ENCODE results near the gene NFE2L1. TPM values are rescaled to one million over a fixed set of nuclear protein-coding genes. Genes with fewer than 3 reads are reported as not detected.

NFE2L1 gene
- total and polyA plus RNA-seq, 8 donors, result 92.1 to 173 (median 115) TPM

GRCh38 chr17:48059125-48059668 is 11.0 kb downstream of the NFE2L1 start:
- no peaks in the 10 kb centered on the region for H3K27me3 ChIP-seq
- DNase-seq, result no peak
- no peak overlapping the region for H3K4me3 ChIP-seq
- TF ChIP-seq, protein P1, sequence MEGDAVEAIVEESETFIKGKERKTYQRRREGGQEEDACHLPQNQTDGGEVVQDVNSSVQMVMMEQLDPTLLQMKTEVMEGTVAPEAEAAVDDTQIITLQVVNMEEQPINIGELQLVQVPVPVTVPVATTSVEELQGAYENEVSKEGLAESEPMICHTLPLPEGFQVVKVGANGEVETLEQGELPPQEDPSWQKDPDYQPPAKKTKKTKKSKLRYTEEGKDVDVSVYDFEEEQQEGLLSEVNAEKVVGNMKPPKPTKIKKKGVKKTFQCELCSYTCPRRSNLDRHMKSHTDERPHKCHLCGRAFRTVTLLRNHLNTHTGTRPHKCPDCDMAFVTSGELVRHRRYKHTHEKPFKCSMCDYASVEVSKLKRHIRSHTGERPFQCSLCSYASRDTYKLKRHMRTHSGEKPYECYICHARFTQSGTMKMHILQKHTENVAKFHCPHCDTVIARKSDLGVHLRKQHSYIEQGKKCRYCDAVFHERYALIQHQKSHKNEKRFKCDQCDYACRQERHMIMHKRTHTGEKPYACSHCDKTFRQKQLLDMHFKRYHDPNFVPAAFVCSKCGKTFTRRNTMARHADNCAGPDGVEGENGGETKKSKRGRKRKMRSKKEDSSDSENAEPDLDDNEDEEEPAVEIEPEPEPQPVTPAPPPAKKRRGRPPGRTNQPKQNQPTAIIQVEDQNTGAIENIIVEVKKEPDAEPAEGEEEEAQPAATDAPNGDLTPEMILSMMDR (IDR thresholded peaks at IDR 0.05), result no peak
- intact Hi-C loops (cut with DNase I), result no loop called here
- peaks cover 0 to 31% of the 10 kb centered on the region in 2 donors for H3K4me1 ChIP-seq
- ATAC-seq, result no peak
- peaks cover 0 to 91% of the 10 kb centered on the region in 2 donors for H3K36me3 ChIP-seq
- no peaks in the 10 kb centered on the region for H3K9me3 ChIP-seq
- H3K27ac ChIP-seq, result no peak overlapping the region

- intact Hi-C loops (cut with DNase I), result no loop called here
- TF ChIP-seq, protein P1 (IDR thresholded peaks at IDR 0.05), result no peak
- no peak for DNase-seq
- Histone ChIP-seq H3K4me3 (no peak overlapping the region), H3K9me3 (no peaks in the 10 kb centered on the region), H3K36me3 (peaks cover 0 to 91% of the 10 kb centered on the region in 2 donors), H3K4me1 (peaks cover 0 to 20% of the 10 kb centered on the region in 2 donors), H3K27me3 (no peaks in the 10 kb centered on the region), H3K27ac (no peak overlapping the region)
- ATAC-seq, result peak; percentile 36
Measured at GRCh38 chr17:48060249-48060648, 12.1 kb downstream of the NFE2L1 start.

DNA sequence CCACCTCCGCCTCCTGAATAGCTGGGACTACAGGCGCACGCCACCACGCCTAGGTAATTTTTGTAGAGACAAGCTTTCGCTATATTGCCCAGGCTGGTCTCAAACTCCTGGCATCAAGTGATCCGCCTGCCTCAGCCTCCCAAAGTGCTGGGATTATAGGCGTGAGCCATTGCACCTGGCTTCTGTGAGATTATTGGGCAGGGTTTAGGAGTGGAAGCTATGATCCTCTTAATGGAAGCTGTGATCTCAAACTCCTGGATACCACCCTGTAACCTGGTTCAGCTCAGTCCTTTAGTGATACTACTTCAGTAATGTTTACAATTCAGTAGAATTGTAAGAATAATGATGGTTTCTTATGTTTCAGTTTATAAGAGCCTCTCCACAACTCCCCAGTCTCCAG is 14.1 kb downstream of the NFE2L1 start:
- H3K4me1 ChIP-seq, result peaks cover 0 to 12% of the 10 kb centered on the region in 2 donors
- TF ChIP-seq, protein P1 (IDR thresholded peaks at IDR 0.05), result no peak
- no peaks in the 10 kb centered on the region for H3K9me3 ChIP-seq
- intact Hi-C loops (cut with DNase I), result no loop called here
- ATAC-seq (no peak), DNase-seq (no peak)
- H3K27me3 ChIP-seq, result no peaks in the 10 kb centered on the region
- no peak overlapping the region for H3K4me3 ChIP-seq
- peaks cover 0 to 92% of the 10 kb centered on the region in 2 donors for H3K36me3 ChIP-seq
- H3K27ac ChIP-seq, result no peak overlapping the region

GRCh38 chr17:48064638-48065037 is 16.5 kb downstream of the NFE2L1 start:
- Histone ChIP-seq H3K27ac (no peak overlapping the region), H3K36me3 (peaks cover 0 to 91% of the 10 kb centered on the region in 2 donors)

DNA sequence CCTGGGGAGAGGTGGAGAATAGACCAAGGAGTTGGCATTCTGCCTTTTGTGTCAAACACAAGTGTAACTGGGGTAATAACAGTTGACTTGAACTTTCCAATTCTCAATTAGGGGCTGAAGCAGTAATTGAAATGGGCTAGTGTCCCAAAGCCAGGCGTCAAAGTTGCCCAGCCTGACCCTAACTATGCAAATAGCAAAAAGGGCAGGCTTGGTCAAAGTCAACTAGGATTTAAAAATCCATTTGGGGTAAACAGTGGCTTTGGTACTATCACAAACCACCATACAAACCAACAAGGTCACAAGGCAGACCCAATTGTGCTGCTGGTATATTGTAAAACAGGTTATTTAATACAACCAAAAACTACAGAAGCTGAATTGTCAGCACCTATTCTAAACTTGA is 18.0 kb downstream of the NFE2L1 start:
- intact Hi-C loops (cut with DNase I), result no loop called here
- H3K9me3 ChIP-seq, result no peaks in the 10 kb centered on the region
- ATAC-seq (no peak), DNase-seq (no peak)
- no peaks in the 10 kb centered on the region for H3K27me3 ChIP-seq
- peaks cover 0 to 89% of the 10 kb centered on the region in 2 donors for H3K36me3 ChIP-seq
- H3K4me3 ChIP-seq, result no peak overlapping the region
- H3K4me1 ChIP-seq, result peaks cover 0 to 4% of the 10 kb centered on the region in 2 donors
- H3K27ac ChIP-seq, result no peak overlapping the region
- TF ChIP-seq, protein P1 (IDR thresholded peaks at IDR 0.05), result no peak

More at GRCh38 chr17:48064638-48065037, 16.5 kb downstream of the NFE2L1 start:
- TF ChIP-seq, protein P1 (IDR thresholded peaks at IDR 0.05), result no peak
- H3K9me3 ChIP-seq, result no peaks in the 10 kb centered on the region
- H3K4me3 ChIP-seq, result no peak overlapping the region
- no peaks in the 10 kb centered on the region for H3K27me3 ChIP-seq
- intact Hi-C loops (cut with DNase I), result no loop called here
- DNase-seq (no peak), ATAC-seq (no peak)
- H3K4me1 ChIP-seq, result peaks cover 0 to 12% of the 10 kb centered on the region in 2 donors

Measured in left lung (tissue), 10 donors.